GM23248 (cell line): ENCODE results near the gene H3-3A.

Source experiments
- EZH2 ChIP-seq: fragments of 200-600 bp; sonication (generic); IDR thresholded peaks from 2 replicates; pipeline ENCODE4 v1.6.1; 2018; ENCODE audit warnings: antibody characterized with exemption, mild to moderate bottlenecking; ENCODE audit not compliant: insufficient read depth, poor library complexity, severe bottlenecking
- EZH2phosphoT487 ChIP-seq: fragments of 200-600 bp; sonication (generic); IDR thresholded peaks from 2 replicates; pipeline ENCODE4 v1.6.1; 2018; ENCODE audit warnings: antibody characterized with exemption, moderate library complexity, mild to moderate bottlenecking, low read depth; ENCODE audit not compliant: insufficient read depth

DNA sequence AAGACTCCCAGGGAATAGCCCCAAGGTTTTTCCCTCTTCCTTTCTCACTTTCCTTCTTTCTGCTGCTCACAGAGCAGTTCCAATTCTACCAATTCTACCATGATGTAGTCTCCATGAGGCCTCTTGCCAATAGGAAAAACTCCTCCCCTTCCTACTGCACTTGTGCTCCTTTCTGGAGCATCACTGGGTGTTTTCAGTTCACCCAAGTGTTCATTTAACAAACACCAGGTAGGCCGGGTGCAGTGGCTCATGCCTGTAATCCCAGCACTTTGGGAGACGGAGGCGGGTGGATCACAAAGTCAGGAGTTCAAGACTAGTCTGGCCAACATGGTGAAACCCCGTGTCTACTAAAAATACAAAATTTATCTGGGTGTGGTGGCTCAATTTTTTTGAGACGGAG lies 26.6 kb upstream of the H3-3A start:
- TF ChIP-seq EZH2 (no peak), EZH2phosphoT487 (no peak)
